Natural killer cell (primary cell): ENCODE measurements around the gene TPRA1. TPM values are rescaled to one million over a fixed set of nuclear protein-coding genes. Genes with fewer than 3 reads are reported as not detected.

Source experiments
- ATAC-seq, 3 donors: fragments of 150-1000 bp in 2 of 3; fragments of 200-7000 bp in 1 of 3; cut with Tn5 transposase; 1 replicate in 1 of 3; 2 replicates in 2 of 3; pipeline ENCODE4 v1.10.0; 2021; ENCODE audit warnings: mild to moderate bottlenecking in 2 of 3, moderate library complexity in 2 of 3
- DNase-seq, 2 donors: peaks; one replicate each; pipeline versions ENCODE4 v3.0.0 to v3.0.0-alpha.2; 2013 to 2021; ENCODE audit warnings: mixed read lengths in 1 of 2
- H3K27ac ChIP-seq: one replicate; pipeline ENCODE4 v1.5.1; 2013; ENCODE audit warnings: mild to moderate bottlenecking, low read length
- H3K27me3 ChIP-seq: one replicate; pipeline ENCODE4 v1.6.1; 2013; ENCODE audit warnings: low read length; ENCODE audit not compliant: control insufficient read depth, insufficient read depth
- H3K36me3 ChIP-seq: one replicate; pipeline ENCODE4 v1.6.1; 2013; ENCODE audit warnings: low read length; ENCODE audit not compliant: control insufficient read depth, insufficient read depth
- H3K4me1 ChIP-seq: one replicate; pipeline ENCODE4 v1.6.1; 2013; ENCODE audit warnings: low read length; ENCODE audit not compliant: control insufficient read depth, insufficient read depth
- H3K4me3 ChIP-seq: one replicate; pipeline ENCODE4 v1.5.1; 2013; ENCODE audit warnings: low read length
- H3K9me3 ChIP-seq: one replicate; pipeline ENCODE4 v1.6.1; 2013; ENCODE audit warnings: low read length; ENCODE audit not compliant: control insufficient read depth, insufficient read depth
- H3K27ac Mint-ChIP-seq, 2 donors: one replicate each; pipeline ENCODE4 v1.8.0; 2022; ENCODE audit warnings: mild to moderate bottlenecking in 2 of 2, mixed read lengths in 2 of 2, moderate library complexity in 1 of 2
- H3K27me3 Mint-ChIP-seq, 2 donors: one replicate each; pipeline ENCODE4 v1.8.0; 2022; ENCODE audit warnings: low read depth in 2 of 2, mixed read lengths in 2 of 2
- H3K36me3 Mint-ChIP-seq: one replicate; pipeline ENCODE4 v1.8.0; 2022; ENCODE audit warnings: mixed read lengths
- H3K4me1 Mint-ChIP-seq, 2 donors: one replicate each; pipeline ENCODE4 v1.8.0; 2022; ENCODE audit warnings: mixed read lengths in 2 of 2
- H3K4me3 Mint-ChIP-seq: one replicate; pipeline ENCODE4 v1.8.0; 2022; ENCODE audit warnings: mild to moderate bottlenecking, moderate library complexity, mixed read lengths
- H3K9me3 Mint-ChIP-seq, 2 donors: one replicate each; pipeline ENCODE4 v1.8.0; 2022; ENCODE audit warnings: mixed read lengths in 2 of 2
- WGBS: methylation state at CpG from one replicate; pipeline ENCODE4 v1.1.7; 2013; ENCODE audit warnings: missing lambda C conversion rate; ENCODE audit not compliant: insufficient coverage; 5-methylcytosine and 5-hydroxymethylcytosine counted together
- intact Hi-C: fragments of 100-400 bp; cut with micrococcal nuclease; formaldehyde crosslinking; loops from one replicate; pipeline ENCODE4 v1.14.2; 2022
- total RNA-seq, 4 donors: library from RNA; stranded (reverse); fragments of 120-200 nt in 1 of 4; gene quantifications; one replicate each; pipeline versions ENCODE4 v1.2.3 to v1.2.4, GENCODE V29; 2013 to 2022
- TF ChIP-seq, protein P1 (sequence below): fragments of 200-600 bp; IDR thresholded peaks from one replicate; pipeline ENCODE4 v1.8.0; 2022; ENCODE audit warnings: antibody characterized with exemption

The TPRA1 gene
- total RNA-seq, 3 donors from 2014 or later (not counting 1 experiment from before 2014, with no cell fraction given) = 15.4 to 22.7 (median 22.1) TPM

DNA sequence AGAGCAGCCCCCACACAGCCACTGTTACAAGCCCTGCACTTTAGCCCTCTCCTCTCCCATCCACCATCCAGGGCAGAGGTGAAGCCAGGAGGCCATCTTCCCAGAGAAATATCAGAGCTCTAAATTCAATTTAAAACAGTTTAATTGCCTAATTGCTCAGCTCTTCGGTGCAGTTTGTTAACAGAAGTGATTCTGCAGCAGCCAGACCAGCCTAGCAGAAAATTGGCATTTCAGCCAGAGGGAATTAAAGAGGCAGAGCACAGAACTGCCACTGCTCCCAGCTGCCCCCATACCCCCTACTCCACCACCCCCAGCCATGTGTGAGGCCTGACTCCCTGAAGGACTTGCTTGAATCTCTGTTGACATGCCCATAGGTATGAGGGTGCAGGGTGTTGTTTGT, 38.5 kb downstream of the TPRA1 start:
- no peaks in the 10 kb centered on the region for H3K27me3 ChIP-seq
- H3K9me3 ChIP-seq = no peaks in the 10 kb centered on the region
- peaks cover 0 to 11% of the 10 kb centered on the region in 2 donors for H3K27me3 Mint-ChIP-seq
- no peak overlapping the region for H3K4me3 Mint-ChIP-seq
- H3K27ac ChIP-seq = no peak overlapping the region
- intact Hi-C loops = no loop called here
- H3K4me3 ChIP-seq = no peak overlapping the region
- no peaks in the 10 kb centered on the region for H3K36me3 Mint-ChIP-seq
- H3K4me1 ChIP-seq = peaks cover 12% of the 10 kb centered on the region
- DNase-seq = no peak
- no peaks in the 10 kb centered on the region for H3K36me3 ChIP-seq
- peaks cover 6 to 9% of the 10 kb centered on the region in 2 donors for H3K4me1 Mint-ChIP-seq
- ATAC-seq = no peak
- 81% methylated on average over 1 of the region's 1 CpG for WGBS
- TF ChIP-seq, protein P1, sequence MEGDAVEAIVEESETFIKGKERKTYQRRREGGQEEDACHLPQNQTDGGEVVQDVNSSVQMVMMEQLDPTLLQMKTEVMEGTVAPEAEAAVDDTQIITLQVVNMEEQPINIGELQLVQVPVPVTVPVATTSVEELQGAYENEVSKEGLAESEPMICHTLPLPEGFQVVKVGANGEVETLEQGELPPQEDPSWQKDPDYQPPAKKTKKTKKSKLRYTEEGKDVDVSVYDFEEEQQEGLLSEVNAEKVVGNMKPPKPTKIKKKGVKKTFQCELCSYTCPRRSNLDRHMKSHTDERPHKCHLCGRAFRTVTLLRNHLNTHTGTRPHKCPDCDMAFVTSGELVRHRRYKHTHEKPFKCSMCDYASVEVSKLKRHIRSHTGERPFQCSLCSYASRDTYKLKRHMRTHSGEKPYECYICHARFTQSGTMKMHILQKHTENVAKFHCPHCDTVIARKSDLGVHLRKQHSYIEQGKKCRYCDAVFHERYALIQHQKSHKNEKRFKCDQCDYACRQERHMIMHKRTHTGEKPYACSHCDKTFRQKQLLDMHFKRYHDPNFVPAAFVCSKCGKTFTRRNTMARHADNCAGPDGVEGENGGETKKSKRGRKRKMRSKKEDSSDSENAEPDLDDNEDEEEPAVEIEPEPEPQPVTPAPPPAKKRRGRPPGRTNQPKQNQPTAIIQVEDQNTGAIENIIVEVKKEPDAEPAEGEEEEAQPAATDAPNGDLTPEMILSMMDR = no peak
- no peak overlapping the region for H3K27ac Mint-ChIP-seq
- no peaks in the 10 kb centered on the region for H3K9me3 Mint-ChIP-seq

DNA sequence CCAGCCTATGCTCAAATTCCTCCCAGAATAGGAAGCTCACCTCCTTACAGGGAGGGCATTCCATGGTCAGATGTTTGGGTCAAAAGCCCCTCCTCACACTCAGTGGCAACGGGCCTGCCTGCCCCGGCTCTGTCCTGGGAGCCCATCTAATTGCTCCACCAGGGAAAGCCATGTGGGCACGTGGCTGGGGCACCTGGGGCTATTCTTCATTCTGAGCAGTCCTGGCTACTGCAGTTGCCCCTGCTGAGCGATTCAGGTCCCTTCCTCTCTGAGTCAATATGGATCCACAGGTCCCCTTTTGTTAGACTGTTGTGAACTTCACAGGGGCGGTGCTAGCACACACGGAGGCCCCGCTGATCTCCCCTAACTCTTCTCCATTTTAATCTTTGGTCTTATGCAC, 39.4 kb downstream of the TPRA1 start:
- no peaks in the 10 kb centered on the region for H3K36me3 Mint-ChIP-seq
- no peak overlapping the region for H3K27ac ChIP-seq
- no peaks in the 10 kb centered on the region for H3K27me3 ChIP-seq
- no peak overlapping the region for H3K4me3 Mint-ChIP-seq
- H3K9me3 Mint-ChIP-seq = no peaks in the 10 kb centered on the region
- no peaks in the 10 kb centered on the region for H3K36me3 ChIP-seq
- no peaks in the 10 kb centered on the region for H3K9me3 ChIP-seq
- ATAC-seq (no peak), DNase-seq (no peak)
- H3K27ac Mint-ChIP-seq = no peak overlapping the region
- 90% methylated on average over 7 of the region's 7 CpGs for WGBS
- peaks cover 6 to 15% of the 10 kb centered on the region in 2 donors for H3K4me1 Mint-ChIP-seq
- H3K4me3 ChIP-seq = no peak overlapping the region
- H3K27me3 Mint-ChIP-seq = peaks cover 0 to 9% of the 10 kb centered on the region in 2 donors
- H3K4me1 ChIP-seq = peaks cover 15% of the 10 kb centered on the region
- intact Hi-C loops = no loop called here
- TF ChIP-seq, protein P1 = no peak

DNA sequence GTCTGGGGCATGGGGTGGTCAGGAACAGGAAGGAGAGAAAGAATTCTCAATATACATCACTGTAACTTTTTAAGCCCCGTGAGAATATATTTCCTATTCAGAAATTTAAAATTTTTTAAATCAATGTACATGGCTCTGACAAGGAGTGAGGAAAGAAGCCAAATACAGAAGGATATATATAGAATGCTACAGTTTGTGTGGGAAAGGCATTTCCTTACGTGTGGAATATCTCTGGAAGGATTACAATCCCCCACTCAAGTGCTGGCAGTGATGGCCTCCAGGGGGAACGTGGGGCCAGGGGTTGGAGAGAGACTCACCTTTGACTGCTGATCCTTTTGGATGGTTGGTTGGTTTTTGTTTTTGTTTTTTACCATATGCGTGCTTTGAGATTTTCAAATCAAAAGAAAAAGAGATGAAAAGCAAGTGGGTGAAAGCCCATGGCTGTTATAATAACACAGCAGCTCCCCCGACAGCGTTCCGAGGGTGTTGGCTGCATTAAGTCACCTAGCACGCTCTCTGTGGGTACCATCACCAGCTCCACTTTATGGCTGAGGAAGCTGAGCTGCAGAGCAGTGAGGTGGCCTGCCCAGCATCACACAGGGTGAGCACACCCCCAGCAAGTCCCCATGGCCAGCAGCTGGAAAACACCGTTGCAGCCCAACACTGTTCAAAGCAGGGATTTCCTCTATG, 39.9 kb downstream of the TPRA1 start:
- Mint-ChIP-seq H3K9me3 (no peaks in the 10 kb centered on the region), H3K27me3 (peaks cover 0 to 9% of the 10 kb centered on the region in 2 donors), H3K4me3 (no peak overlapping the region), H3K36me3 (no peaks in the 10 kb centered on the region), H3K4me1 (peaks cover 6 to 15% of the 10 kb centered on the region in 2 donors), H3K27ac (no peak overlapping the region)
- no peak overlapping the region for H3K27ac ChIP-seq
- TF ChIP-seq, protein P1 = no peak
- WGBS = 85% methylated on average over 8 of the region's 9 CpGs
- DNase-seq (no peak), ATAC-seq (no peak)
- no peak overlapping the region for H3K4me3 ChIP-seq
- peaks cover 15% of the 10 kb centered on the region for H3K4me1 ChIP-seq
- H3K9me3 ChIP-seq = no peaks in the 10 kb centered on the region
- intact Hi-C loops = no loop called here
- no peaks in the 10 kb centered on the region for H3K36me3 ChIP-seq
- no peaks in the 10 kb centered on the region for H3K27me3 ChIP-seq
